Esophagus muscularis mucosa (tissue), 4 donors: ENCODE data around the gene PHLPP2. TPM values are rescaled to one million over a fixed set of nuclear protein-coding genes. Genes with fewer than 3 reads are reported as not detected.

Experiments used
- small RNA-seq, 3 donors: library from RNA; depleted of rRNA; stranded (forward); fragments of <200 nt; gene quantifications; one replicate each; pipeline ENCODE3, GENCODE V24; 2016
- total RNA-seq, 4 donors: library from RNA; depleted of rRNA; stranded (reverse); fragments of >200 nt; gene quantifications; one replicate each; pipeline versions ENCODE4 v1.1.0 to v1.2.1, GENCODE V29; 2016

The PHLPP2 gene
- total RNA-seq, 4 donors from 2014 or later, result 10.4 to 21.1 (median 17.0) TPM

Small RNAs within 50 kb of the gene (small RNA-seq; reads per million reads assigned to genes)
- gene RNU6-208P, result 0 reads per million in 3 donors
- gene SNORA70D, result 0 reads per million in 3 donors
- gene SNORD71, result 23,691 to 45,764 (median 33,156) reads per million in 3 donors

Other genes starting within 250 kb of the PHLPP2 start
- gene ZNF19, start 235.4 kb downstream of the PHLPP2 start, total RNA-seq, result 1 to 10 TPM; 2.3 to 4.0 (median 2.9) TPM
- gene CHST4, start 198.3 kb downstream of the PHLPP2 start, total RNA-seq, result under 1 TPM in 2 of 4 donors, not detected in 2; 0.26 to 0.63 TPM
- gene TAT, start 147.6 kb downstream of the PHLPP2 start, total RNA-seq, result not detected
- under 1 TPM in 1 of 4 donors, not detected in 3; 0.46 TPM for gene MARVELD3, start 98.5 kb downstream of the PHLPP2 start, total RNA-seq
- 10 to 100 TPM; 45.9 to 56.9 (median 51.5) TPM for gene AP1G1, start 84.1 kb upstream of the PHLPP2 start, total RNA-seq
- gene ATXN1L, start 121.3 kb upstream of the PHLPP2 start, total RNA-seq, result 10 to 100 TPM; 32.8 to 54.6 (median 42.9) TPM
- 1 to 10 TPM; 2.1 to 6.5 (median 5.9) TPM for gene ZNF821, start 159.5 kb upstream of the PHLPP2 start, total RNA-seq
- gene IST1, start 170.8 kb upstream of the PHLPP2 start, total RNA-seq, result 100 to 1,000 TPM; 132 to 186 (median 166) TPM